Measurements from ENCODE around the gene CKB.

GRCh38 chr14:103560691-103561090 lies 38.1 kb upstream of the CKB start:
- TF ChIP-seq, protein P1, sequence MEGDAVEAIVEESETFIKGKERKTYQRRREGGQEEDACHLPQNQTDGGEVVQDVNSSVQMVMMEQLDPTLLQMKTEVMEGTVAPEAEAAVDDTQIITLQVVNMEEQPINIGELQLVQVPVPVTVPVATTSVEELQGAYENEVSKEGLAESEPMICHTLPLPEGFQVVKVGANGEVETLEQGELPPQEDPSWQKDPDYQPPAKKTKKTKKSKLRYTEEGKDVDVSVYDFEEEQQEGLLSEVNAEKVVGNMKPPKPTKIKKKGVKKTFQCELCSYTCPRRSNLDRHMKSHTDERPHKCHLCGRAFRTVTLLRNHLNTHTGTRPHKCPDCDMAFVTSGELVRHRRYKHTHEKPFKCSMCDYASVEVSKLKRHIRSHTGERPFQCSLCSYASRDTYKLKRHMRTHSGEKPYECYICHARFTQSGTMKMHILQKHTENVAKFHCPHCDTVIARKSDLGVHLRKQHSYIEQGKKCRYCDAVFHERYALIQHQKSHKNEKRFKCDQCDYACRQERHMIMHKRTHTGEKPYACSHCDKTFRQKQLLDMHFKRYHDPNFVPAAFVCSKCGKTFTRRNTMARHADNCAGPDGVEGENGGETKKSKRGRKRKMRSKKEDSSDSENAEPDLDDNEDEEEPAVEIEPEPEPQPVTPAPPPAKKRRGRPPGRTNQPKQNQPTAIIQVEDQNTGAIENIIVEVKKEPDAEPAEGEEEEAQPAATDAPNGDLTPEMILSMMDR (conservative IDR thresholded peaks at IDR 0.05; ENCODE audit: low read length) = no peak
- TF ChIP-seq EZH2phosphoT487 (IDR thresholded peaks at IDR 0.05; ENCODE audit: borderline replicate concordance) = no peak

Measured in Loucy (cell line).